Neural cell (in vitro differentiated cells): ENCODE data around the gene SPTBN2.

Source experiments
- CTCF ChIP-seq: fragments of 450-650 bp; IDR thresholded peaks from 2 replicates; pipeline ENCODE4 v1.5.1; 2014; ENCODE audit warnings: antibody characterized with exemption, mild to moderate bottlenecking, moderate library complexity; ENCODE audit not compliant: poor library complexity, severe bottlenecking
- EP300 ChIP-seq: fragments of 450-650 bp; conservative IDR thresholded peaks from 2 replicates; pipeline ENCODE4 v1.6.1; 2014; ENCODE audit warnings: antibody characterized with exemption, mild to moderate bottlenecking, moderate library complexity; ENCODE audit not compliant: poor library complexity, severe bottlenecking
- POLR2AphosphoS5 ChIP-seq: IDR thresholded peaks from 2 replicates; pipeline ENCODE4 v1.6.1; 2012
- RAD21 ChIP-seq: fragments of 450-650 bp; conservative IDR thresholded peaks from 2 replicates; pipeline ENCODE4 v1.6.1; 2014; ENCODE audit warnings: antibody characterized with exemption, mild to moderate bottlenecking, moderate library complexity
- SMC3 ChIP-seq: fragments of 450-650 bp; conservative IDR thresholded peaks from 2 replicates; pipeline ENCODE4 v1.6.1; 2014; ENCODE audit warnings: antibody characterized with exemption, mild to moderate bottlenecking, moderate library complexity; ENCODE audit not compliant: poor library complexity
- TAF1 ChIP-seq: IDR thresholded peaks from 2 replicates; pipeline ENCODE4 v1.6.1; 2012; ENCODE audit warnings: low read depth

GRCh38 chr11:66768818-66769217, 39.8 kb upstream of the SPTBN2 start:
- TF ChIP-seq TAF1, result no peak
- no peak for TF ChIP-seq CTCF
- TF ChIP-seq POLR2AphosphoS5, result no peak
- TF ChIP-seq SMC3, result no peak
- TF ChIP-seq EP300, result no peak
- TF ChIP-seq RAD21, result no peak
